ENCODE measurements around the gene SAMD11. TPM values are rescaled to one million over a fixed set of nuclear protein-coding genes. Genes with fewer than 3 reads are reported as not detected.

Gene SAMD11
- total RNA-seq, 1 experiment from 2014 or later: 11.5 TPM

DNA sequence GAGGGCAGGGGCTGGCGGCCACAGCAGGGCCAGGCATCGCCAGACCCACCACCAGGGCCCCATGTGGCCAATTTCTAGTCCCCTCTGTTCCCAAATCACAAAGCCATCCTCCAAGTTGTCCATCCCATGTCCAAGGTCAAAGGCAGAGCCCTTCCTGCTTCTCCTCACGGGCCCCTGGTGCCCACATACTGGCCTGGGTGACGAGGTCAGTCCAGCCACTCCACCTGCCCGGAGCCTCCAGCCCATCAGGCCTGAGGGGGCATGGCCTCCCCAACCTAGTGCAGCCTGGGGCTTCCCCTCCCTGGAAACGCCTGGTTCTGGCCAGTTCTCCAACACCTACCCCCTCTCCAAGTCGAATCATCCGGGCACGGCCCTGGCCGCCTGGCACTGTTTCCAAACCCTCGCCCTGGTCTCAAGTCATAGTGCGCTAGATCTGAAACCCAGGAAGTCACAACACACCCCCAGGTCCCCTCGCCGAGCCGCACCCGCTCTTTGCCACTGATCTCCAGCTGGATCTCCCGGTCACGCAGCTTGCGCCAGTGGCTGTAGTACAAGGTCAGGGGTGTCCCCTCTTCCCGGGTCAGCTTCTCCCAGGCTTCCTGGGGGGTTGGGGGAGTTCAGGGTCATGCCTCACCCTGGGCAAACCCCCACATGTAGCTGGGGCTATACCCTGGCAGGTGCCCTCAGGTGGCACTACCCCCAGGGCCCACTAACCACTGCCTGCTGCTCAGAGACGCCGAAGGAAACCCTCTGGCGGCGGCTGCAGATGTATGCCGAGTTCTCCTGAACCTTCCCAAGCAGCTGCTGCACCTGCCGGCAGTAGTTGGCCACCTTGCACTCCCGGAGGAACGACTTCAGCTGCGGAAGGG is 22.2 kb downstream of the SAMD11 start:
- POLR2A ChIA-PET: no interaction called here
- no peaks in the 10 kb centered on the region for H3K9me2 ChIP-seq (ENCODE audit: insufficient read depth)
- H2AFZ ChIP-seq (ENCODE audit: low read depth, low read length, poor library complexity, severe bottlenecking): no peak overlapping the region
- H4K20me1 ChIP-seq (ENCODE audit: insufficient read depth): no peaks in the 10 kb centered on the region
- ATAC-seq (no peak), DNase-seq (ENCODE audit: low read depth, low spot score) (no peak)
- no peak overlapping the region for H3K27ac ChIP-seq (ENCODE audit: low read depth, low read length)
- peaks cover 5% of the 10 kb centered on the region; the same call in 1 of the 2 replicates for H3K27me3 ChIP-seq (ENCODE audit: insufficient read depth, low read length)
- TF ChIP-seq EGR1 (IDR thresholded peaks at IDR 0.05; ENCODE audit: low read depth) (no peak), ZFX (IDR thresholded peaks at IDR 0.05) (no peak), CEBPB (IDR thresholded peaks at IDR 0.05; ENCODE audit: low read depth) (no peak), POLR2A (IDR thresholded peaks at IDR 0.05; ENCODE audit: borderline replicate concordance, extremely low read depth, insufficient read depth, insufficient read length) (no peak), ZNF274 (IDR thresholded peaks at IDR 0.05; ENCODE audit: low read depth, low read length) (no peak), ELF1 (IDR thresholded peaks at IDR 0.05; ENCODE audit: borderline replicate concordance, low read depth) (no peak), SP1 (IDR thresholded peaks at IDR 0.05; ENCODE audit: low read depth) (no peak), CBX3 (IDR thresholded peaks at IDR 0.05; ENCODE audit: low read depth) (no peak), POLR2AphosphoS5 (IDR thresholded peaks at IDR 0.05; ENCODE audit: low read depth, low read length) (no peak), TCF7L2 (IDR thresholded peaks at IDR 0.05; ENCODE audit: borderline replicate concordance, extremely low read depth, insufficient read depth, insufficient read length) (no peak), RAD21 (IDR thresholded peaks at IDR 0.05; ENCODE audit: low read depth) (no peak), EZH2 (IDR thresholded peaks at IDR 0.05) (no peak), FOSL1 (IDR thresholded peaks at IDR 0.05; ENCODE audit: low read depth) (no peak), YY1 (IDR thresholded peaks at IDR 0.05; ENCODE audit: extremely low read depth, insufficient replicate concordance, low read depth, low read length) (no peak)
- TF ChIP-seq, protein P1, sequence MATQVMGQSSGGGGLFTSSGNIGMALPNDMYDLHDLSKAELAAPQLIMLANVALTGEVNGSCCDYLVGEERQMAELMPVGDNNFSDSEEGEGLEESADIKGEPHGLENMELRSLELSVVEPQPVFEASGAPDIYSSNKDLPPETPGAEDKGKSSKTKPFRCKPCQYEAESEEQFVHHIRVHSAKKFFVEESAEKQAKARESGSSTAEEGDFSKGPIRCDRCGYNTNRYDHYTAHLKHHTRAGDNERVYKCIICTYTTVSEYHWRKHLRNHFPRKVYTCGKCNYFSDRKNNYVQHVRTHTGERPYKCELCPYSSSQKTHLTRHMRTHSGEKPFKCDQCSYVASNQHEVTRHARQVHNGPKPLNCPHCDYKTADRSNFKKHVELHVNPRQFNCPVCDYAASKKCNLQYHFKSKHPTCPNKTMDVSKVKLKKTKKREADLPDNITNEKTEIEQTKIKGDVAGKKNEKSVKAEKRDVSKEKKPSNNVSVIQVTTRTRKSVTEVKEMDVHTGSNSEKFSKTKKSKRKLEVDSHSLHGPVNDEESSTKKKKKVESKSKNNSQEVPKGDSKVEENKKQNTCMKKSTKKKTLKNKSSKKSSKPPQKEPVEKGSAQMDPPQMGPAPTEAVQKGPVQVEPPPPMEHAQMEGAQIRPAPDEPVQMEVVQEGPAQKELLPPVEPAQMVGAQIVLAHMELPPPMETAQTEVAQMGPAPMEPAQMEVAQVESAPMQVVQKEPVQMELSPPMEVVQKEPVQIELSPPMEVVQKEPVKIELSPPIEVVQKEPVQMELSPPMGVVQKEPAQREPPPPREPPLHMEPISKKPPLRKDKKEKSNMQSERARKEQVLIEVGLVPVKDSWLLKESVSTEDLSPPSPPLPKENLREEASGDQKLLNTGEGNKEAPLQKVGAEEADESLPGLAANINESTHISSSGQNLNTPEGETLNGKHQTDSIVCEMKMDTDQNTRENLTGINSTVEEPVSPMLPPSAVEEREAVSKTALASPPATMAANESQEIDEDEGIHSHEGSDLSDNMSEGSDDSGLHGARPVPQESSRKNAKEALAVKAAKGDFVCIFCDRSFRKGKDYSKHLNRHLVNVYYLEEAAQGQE (IDR thresholded peaks at IDR 0.05; ENCODE audit: low read depth): no peak
- TF ChIP-seq, protein P2, sequence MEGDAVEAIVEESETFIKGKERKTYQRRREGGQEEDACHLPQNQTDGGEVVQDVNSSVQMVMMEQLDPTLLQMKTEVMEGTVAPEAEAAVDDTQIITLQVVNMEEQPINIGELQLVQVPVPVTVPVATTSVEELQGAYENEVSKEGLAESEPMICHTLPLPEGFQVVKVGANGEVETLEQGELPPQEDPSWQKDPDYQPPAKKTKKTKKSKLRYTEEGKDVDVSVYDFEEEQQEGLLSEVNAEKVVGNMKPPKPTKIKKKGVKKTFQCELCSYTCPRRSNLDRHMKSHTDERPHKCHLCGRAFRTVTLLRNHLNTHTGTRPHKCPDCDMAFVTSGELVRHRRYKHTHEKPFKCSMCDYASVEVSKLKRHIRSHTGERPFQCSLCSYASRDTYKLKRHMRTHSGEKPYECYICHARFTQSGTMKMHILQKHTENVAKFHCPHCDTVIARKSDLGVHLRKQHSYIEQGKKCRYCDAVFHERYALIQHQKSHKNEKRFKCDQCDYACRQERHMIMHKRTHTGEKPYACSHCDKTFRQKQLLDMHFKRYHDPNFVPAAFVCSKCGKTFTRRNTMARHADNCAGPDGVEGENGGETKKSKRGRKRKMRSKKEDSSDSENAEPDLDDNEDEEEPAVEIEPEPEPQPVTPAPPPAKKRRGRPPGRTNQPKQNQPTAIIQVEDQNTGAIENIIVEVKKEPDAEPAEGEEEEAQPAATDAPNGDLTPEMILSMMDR (IDR thresholded peaks at IDR 0.05 in 2 of 3, conservative IDR thresholded peaks at IDR 0.05 in 1 of 3; ENCODE audit: borderline replicate concordance in 1 of 3, insufficient read depth in 1 of 3, low read depth in 2 of 3, low read length in 2 of 3): no peak
- TF ChIP-seq, protein P3, sequence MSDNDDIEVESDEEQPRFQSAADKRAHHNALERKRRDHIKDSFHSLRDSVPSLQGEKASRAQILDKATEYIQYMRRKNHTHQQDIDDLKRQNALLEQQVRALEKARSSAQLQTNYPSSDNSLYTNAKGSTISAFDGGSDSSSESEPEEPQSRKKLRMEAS (IDR thresholded peaks at IDR 0.05): no peak
- TF ChIP-seq, protein P4, sequence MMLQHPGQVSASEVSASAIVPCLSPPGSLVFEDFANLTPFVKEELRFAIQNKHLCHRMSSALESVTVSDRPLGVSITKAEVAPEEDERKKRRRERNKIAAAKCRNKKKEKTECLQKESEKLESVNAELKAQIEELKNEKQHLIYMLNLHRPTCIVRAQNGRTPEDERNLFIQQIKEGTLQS (IDR thresholded peaks at IDR 0.05): no peak
- RAD21 ChIA-PET (ENCODE audit: low non-redundant PET in 1 of 2, low total read pairs in 2 of 2, uncharacterized antibody in 2 of 2, unreplicated experiment in 2 of 2): interaction anchor here in 1 of 2 experiments (0.8 kb wide), 1 partner anchor 9 kb away, joined by 3 read pairs; no protein-coding TSS in a partner anchor
- peaks cover 27 to 50% of the 10 kb centered on the region in 2 experiments for H3K36me3 ChIP-seq (ENCODE audit: control insufficient read depth in 1 of 2, insufficient read depth in 2 of 2, low read length in 2 of 2)
- BruUV-seq (replicated peaks): no TSS peak
- H3K79me2 ChIP-seq (ENCODE audit: insufficient read depth, low read length): peaks cover 9% of the 10 kb centered on the region; the same call in 1 of the 2 replicates
- H3K9ac ChIP-seq (ENCODE audit: low read length): no peak overlapping the region
- H3K4me1 ChIP-seq (ENCODE audit: control insufficient read depth in 1 of 2, insufficient read depth in 2 of 2, low read length in 2 of 2): peaks cover 22 to 29% of the 10 kb centered on the region in 2 experiments
- no peak overlapping the region for H3K4me3 ChIP-seq (replicated peaks in 1 of 2; ENCODE audit: low read depth in 1 of 2, low read length in 2 of 2)
- intact Hi-C loops (cut with micrococcal nuclease): no loop called here
- H3K9me3 ChIP-seq (ENCODE audit: control insufficient read depth in 1 of 2, insufficient read depth in 1 of 2, low read depth in 1 of 2, low read length in 2 of 2): no peaks in the 10 kb centered on the region
- H3K4me2 ChIP-seq (ENCODE audit: low read length): no peak overlapping the region
- CTCF ChIA-PET: no interaction called here
